Iris pigment epithelial cell (primary cell): Measurements from ENCODE around the gene TUT4.

ENCODE experiments used
- DNase-seq: peaks from one replicate; pipeline ENCODE4 v3.0.0-alpha.2; 2011; ENCODE audit warnings: low read depth

The TUT4 gene

DNA sequence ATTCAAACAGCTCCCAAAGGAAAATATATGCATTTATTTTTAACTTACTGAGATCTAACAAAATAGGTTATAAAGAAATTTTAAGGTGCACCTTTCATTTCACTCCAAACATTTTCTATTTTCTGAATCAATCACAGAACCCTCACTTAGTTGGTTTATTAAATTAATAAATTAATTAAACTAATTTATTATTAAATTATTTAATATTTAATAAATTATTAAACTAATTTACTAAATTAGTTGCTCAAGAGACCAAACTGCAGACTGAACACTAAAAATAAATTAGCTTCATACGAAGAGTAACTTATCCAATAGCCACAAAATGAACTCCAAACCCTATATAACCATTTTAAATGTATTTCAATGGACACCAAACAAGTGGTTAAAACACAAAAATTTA, 80.5 kb downstream of the TUT4 start:
- no peak for DNase-seq

DNA sequence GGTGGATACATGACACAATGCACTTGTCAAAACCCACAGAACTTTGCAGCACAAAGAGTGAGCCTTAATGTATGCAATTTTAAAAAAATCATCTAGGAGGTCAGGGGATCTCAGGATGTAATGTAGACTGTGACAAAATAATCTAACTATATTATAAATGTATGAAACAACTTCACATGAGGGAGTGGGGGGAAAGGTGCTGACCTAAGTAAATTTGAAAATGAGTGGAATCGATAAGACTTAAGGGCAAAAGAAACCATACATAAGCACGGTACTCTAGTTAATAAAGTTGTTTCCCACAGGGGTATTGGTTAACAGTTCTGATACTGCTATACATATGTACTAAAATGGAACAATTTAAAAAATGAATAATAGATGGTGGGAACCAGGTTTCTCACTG, 83.8 kb downstream of the TUT4 start:
- no peak for DNase-seq

DNA sequence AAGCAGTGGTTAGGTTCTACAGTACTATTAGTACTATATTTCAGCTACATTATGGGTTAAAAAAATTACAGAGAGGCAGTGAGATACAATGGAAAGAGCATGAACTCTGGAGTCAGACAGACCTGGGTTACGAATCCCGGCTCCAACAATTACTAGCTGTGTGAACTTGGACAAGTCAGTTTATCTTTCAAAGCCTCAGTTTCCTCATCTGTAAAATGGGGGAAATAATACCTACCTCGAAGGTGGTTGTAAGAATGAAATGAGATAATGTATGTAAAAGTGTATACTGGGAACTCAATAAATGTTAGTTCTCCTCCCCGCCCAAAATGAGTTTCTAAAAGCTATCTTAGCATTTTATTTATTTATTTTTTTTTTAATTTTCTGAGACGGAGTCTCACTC, 89.0 kb downstream of the TUT4 start:
- DNase-seq = no peak

DNA sequence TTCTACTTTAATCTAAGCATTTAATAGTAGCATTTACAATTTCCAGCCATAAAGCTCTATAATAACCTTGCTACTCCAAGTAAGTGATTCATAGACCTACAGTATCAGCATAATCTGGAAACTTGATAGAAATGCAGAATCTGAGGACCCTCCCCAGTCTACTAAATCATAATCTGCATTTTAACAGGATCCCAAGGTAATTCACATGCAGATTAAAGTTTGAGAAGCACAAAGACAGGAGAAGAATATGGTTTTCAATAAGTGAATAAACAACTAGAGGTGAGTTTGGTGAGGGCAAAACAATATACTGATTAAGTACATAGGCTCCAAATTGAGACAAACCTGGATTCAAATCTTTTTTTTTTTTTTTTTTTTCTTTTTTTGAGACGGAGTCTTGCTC, 91.1 kb downstream of the TUT4 start:
- no peak for DNase-seq

DNA sequence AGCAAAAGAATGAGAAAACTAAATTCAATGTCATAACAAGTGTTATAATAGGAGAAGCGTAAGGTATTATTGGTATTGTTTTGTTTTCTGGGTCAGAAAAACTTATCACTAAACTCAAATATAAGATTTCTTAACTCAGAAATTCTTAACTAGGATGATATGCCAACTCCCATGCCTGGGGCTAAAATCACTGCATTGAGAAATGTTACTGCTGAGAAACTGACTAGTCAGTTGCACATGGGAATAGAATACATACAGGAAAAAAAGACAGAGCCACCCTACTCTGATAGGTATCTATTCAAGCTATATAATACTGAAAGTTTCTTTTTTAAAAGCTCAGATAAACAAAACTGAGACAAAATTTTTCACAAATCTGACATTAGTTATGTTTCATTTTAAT, 92.2 kb downstream of the TUT4 start:
- peak; percentile 42 for DNase-seq

DNA sequence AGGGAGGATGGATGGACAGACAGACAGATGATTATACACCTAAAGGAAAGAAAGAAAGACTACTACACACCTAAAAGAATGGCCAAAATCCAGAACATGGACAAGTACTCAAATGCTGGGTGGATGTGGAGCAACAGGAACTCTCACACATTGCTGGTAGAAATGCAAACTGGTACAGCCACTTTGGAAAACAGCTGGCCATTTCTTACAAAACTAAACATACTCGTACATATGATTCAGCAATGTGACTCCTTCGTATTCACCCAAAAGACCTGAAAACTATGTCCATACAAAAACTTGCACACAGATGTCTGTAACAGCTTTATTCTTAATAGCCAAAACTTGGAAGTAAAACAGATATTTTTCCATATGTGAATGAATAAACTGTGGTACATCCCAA, 97.2 kb downstream of the TUT4 start:
- peak; percentile 1 for DNase-seq

DNA sequence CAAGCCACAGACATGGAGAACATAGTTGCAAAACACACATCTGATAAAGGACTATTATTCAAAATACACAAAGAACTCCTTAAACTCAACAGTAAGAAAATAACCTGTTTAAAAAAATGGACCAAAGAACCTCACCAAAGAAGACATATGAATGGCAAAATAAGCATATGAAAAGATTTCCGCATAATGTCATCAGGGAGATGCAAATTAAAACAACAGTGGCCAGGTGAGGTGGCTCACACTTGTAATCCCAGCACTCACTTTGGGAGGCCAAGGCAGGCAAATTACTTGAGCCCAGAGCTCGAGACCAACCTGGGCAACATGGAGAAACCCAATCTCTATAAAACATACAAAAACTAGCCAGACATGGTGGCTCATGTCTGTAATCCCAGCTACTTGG, 98.1 kb downstream of the TUT4 start:
- DNase-seq = no peak

DNA sequence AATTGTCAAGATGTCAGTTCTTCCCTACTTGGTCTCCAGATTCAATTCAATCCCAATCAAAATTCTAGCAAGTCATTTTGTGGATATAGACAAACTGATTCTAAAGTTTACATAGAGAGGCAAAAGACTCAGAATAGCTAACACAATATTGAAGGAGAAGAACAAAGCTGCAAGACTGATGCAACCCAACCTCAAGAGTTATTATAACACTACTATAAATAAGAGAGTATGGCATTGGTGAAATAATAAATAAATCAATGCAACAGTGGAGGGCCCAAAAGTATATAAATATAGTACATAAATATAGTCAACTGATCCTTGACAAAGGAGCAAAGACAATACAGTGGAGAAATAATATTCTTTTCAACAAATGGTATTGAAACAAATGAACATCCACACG, 98.8 kb downstream of the TUT4 start:
- no peak for DNase-seq

DNA sequence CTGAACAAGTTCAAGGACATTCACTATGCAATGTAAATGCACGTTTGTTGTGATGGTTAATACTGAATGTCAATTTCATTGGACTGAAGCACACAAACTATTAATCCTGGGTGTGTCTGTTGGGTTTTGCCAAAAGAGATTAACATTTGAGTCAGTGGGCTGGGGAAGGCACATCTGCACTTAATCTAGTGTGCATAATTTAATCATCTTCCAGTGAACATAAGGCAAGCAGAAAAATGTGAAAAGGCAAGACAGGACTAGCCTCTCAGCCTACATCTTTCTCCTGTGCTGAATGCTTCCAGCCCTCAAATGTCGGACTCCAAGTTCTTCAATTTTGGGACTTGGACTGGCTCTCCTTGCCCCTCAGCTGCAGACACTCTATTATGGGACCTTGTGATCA, 108.4 kb downstream of the TUT4 start:
- DNase-seq = no peak

DNA sequence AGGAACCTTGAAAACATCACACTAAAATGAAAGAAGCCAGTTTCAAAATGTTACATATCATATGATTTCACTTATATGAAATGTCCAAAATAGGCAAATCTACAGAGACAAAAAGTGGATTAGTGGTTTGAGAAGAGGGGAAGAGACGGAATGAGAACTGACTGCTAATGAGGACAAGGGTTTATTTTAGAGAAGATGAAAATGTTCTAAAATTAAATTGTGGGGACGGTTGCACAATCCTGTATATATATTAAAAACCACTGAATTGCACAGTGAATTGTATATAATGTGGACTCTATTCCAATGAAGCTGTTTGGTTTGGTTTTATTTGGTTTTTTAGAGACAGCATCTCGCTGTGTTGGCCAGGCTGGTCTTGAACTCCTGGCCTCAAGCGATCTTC, 112.9 kb downstream of the TUT4 start:
- no peak for DNase-seq

DNA sequence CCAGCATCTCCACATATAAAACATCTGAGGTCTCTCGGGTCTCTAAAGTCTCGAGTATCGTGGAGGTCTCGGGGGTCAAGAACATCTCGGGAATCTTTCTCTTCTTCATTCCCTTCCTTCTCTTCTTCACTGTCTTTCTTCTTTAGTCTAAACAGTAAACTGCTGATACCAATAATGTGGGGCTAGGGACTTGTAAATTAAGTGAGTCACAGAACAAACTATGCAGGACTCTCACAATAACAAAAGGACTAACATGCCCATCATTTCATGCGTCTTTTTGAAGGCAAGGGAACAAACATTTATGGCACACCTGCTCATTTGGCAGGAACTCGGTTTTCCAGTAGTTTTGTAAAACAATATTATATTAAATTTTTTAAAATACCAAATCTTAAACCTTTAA, 116.1 kb downstream of the TUT4 start:
- no peak for DNase-seq

DNA sequence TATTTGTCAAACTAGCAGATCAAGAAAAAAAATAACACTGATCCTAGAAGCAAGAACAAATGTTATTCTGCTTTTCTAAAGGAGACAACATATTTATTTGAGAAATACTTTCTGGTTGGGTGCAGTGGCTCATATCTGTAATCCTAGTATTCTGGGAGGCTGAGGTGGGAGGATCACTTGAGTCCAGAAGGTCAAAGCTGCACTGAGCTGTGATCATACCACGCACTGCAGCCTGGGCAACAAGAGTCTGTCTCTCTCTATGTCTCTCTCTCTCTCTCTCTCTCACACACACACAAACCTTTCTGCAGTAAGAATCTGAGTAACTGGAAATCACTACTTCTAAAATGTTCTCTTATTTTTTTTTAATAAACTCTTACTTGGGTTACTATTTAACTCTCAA, 117.2 kb downstream of the TUT4 start:
- DNase-seq = no peak

DNA sequence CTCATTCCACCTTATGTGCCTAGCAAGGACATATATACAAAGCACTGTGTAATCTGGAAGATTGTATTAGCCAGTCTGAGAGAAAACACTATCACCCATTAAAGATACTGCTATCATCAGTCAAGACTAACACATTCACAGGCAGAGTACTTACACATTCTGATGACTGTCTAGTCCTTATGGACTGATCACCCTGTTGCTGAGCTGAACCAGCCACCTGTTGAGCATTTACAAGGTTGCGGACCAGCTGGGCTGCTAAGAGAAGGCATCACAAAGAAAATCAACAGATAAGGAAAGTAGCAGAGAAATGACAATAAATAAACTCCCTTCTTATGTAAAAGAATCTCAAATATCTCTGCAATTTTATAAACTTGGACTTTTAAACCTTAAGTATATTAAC, 117.7 kb downstream of the TUT4 start:
- no peak for DNase-seq

DNA sequence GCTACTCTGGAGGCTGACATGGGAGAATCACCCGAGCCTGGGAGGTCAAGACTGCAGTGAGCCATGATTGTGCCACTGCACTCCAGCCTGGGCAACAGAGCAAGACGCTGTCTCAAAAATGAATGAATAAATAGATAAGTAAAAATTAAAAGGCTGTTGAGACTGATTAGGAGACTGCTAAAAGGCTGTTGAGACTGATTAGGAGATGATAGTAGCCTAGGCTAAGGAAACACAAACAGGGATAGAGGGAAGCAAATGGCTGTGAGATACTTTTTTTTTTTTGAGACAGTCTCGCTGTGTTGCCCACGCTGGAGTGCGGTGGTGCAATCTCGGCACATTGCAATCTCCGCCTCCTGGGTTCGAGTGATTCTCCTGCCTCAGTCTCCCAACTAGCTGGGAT, 120.1 kb downstream of the TUT4 start:
- DNase-seq = no peak

DNA sequence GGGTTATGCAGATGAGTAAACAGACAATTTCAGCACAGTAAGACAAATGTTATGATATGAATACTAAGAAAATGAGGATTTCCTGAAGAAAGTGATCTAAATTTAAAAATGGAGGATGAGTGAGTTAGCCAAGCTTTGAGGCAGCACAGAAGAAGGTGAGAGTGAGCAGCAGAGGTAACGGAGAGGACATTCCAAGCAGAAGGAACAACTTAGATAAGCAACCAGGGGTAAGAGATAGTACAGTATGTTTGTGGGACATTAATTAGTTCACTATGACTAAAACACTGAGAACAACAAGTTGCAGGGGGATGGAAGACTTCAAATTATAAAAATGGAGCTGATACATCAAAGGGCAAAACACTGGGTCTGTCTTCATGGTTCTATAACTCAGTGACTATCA, 125.7 kb downstream of the TUT4 start:
- no peak for DNase-seq

DNA sequence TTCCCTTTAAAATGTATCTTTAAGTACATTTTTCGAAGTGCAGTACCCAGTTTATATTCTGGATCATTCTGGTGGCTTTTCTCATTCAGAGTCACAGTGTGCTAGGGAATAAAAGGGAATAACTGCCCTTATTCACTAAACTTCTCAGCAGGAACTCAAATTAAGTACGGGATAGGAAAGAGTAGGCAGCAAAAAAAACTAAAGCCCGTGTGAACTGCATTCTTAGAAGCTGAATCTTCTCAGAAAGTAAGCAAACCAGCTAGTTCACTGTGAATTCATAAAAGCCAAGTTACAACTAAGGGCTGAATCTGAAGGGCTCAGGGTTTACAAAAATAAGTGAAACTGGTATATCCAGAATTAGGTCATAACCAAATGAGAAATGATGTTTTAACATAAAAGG, 126.5 kb downstream of the TUT4 start:
- peak; percentile 75 for DNase-seq

DNA sequence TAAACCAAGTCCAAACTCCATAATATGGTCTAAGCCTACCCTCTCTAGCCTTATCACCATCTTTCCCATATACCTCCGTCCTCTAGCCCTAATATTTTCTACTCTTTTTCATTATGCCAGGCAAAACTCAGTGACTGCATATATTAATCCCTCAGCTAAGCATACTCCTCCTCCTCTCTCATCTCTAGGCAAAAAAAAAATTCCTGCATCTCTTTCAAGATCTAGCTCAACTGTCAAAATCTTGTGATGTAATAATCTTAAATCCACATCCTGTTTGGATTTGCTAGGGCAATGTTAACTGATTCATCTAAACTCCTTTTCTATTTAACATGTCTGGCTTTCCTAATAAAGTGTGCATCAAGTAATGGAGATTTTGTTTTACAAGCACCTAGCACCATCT, 128.1 kb downstream of the TUT4 start:
- DNase-seq = peak; percentile 72

DNA sequence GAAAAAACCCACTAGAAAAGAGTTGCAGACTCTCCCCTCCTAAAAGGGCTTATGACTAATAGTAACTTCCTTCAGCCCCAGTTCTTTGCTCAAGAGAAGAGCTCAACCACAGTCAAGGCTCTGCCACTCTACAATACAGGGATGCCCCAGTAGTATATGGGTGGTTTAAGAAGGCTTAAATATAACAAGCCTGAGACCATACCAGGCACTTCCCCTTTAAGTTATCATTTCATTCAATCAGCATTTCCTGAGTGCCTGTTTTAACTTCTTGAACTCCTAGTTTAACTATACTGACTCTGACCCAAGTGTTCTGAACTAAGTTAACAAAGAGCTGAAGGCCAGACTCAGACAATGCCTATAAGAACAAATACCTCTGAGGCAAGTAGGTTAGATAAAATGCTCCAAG, 128.7 kb downstream of the TUT4 start:
- peak; percentile 45 for DNase-seq

DNA sequence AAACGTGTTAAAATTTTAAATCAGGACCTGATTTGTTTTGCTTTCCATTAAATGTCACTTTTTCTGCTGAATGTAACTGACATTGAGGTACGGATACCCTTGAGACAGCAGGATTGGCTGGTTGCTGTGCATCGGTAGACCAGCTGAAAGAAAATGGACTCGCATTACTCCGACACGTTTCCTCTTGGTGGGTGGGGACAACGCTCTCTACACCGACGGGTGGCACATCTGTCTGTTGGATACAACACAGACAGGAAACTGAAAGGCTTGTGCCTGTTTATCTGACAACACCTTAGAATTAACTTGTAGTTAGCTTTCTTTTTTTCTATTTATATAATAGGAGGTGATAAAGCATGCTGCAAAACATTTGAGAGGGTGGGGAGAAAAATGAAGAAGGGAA, 129.1 kb downstream of the TUT4 start:
- DNase-seq = no peak

DNA sequence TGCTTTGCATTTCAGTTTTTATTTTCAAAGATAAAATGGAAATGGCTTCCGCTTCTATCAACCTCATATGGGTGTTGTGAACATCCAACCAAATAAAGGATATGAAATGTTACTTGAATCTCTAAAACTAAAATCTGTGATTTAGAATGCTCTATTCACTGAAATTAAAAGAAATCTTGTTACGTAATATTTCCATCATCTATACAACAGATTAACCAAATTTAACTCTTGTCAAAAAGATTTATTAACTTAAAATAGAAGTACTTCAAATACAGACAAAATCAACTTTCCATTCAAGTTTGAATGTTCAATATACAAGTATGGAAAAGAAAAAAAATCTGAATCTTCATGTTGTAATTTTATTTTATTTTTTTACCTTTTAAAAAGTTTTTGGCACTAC, 129.8 kb downstream of the TUT4 start:
- no peak for DNase-seq

DNA sequence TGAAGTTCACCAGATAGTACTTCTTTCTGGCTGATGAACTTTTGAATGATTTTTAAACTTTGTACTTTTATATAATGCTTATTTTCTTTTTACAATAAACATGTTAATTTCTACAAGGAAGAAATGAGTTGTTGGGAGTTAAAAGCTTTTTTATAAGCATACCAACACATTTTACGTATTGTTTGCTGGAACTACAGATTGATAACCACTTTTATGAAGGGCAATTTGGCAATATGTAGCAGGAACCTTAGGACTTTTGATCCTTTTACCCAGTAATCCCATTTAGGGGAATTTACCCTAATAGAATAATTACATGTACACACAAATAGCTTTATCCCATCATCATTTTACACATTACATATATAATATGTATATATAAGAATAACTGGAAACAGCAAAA, 132.2 kb downstream of the TUT4 start:
- DNase-seq = no peak

DNA sequence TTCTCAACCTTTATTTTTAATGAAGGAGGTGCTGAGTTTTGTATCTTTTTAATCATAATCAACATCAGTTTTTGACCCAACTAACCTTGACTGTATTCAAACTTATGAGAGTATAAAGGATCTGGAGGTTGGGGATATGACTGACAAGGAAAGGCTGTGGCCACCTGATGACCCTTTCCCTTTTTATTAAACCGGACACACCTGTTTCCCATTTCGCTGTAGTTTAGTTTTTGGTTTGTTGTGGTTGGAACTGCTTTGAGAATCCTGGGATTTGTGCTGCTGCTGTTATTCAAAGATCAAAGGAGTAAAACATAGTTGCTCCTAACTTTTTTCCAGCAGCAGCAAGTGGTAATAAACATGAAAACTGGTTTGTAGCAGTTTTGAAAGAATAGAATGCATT, 136.1 kb downstream of the TUT4 start:
- DNase-seq = no peak

DNA sequence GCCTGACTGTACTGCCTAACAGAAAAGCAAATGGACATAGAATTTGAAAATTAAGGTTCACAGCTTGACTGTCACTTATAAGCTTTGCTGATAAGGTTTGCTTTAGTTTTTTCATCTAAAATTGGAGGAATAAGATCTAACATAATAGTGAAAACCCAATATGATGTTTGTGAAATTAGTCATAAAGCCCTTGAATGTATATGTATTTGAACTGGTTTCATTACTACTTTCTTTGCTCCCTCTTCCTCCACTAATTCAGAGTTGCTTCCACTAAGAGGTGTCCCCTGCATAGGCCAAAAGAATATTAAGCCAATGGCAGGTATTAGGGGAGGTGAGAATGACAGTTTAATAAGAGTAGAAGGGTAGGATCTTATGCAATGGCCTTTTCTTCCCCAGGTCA, 137.9 kb downstream of the TUT4 start:
- no peak for DNase-seq

DNA sequence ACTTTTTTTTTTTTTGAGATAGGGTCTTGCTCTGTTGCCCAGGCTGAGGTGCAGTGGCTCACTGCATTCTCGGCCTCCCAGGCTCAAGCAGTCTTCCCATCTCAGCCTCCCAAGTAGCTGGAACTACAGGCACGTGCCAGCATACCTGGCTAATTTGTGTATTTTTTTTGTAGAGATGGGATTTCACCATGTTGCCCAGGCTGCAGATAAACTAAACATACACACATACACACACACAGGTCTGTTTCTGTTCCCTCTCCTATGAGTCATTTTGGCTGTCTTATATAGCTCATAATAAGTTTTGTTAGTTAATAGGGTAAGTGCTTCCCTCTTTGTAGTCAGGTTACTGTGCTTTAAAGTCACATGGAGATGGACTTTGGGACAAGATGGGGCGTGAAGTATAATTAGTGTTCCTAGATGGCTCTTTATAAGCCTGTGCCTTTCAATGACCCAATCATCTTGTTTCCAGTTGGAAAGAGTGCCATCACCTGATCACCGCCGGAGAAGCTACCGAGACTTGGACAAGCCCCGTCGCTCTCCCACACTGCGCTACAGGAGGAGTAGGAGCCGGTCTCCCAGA, 139.4 kb downstream of the TUT4 start:
- DNase-seq = peak; percentile 30

DNA sequence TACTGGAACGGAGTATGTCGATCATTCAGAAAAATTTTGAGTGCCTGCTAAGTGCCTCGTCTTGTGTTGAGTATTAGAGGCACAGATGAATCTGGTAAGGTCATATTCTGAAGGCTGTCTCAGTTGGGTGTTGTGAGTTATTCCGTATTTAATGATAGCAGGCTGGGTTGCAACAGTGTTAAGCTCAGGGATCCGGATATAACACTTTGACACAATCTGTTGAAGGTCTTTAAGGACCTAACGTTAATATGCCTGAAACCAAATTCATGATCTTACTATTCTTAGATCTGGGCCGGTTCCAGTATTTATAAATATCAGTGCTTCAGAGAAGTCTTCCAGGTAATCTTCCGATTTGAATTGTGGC, 147.9 kb downstream of the TUT4 start:
- DNase-seq = no peak
